Measurements from ENCODE around the gene TENT5C.

Gene TENT5C

DNA sequence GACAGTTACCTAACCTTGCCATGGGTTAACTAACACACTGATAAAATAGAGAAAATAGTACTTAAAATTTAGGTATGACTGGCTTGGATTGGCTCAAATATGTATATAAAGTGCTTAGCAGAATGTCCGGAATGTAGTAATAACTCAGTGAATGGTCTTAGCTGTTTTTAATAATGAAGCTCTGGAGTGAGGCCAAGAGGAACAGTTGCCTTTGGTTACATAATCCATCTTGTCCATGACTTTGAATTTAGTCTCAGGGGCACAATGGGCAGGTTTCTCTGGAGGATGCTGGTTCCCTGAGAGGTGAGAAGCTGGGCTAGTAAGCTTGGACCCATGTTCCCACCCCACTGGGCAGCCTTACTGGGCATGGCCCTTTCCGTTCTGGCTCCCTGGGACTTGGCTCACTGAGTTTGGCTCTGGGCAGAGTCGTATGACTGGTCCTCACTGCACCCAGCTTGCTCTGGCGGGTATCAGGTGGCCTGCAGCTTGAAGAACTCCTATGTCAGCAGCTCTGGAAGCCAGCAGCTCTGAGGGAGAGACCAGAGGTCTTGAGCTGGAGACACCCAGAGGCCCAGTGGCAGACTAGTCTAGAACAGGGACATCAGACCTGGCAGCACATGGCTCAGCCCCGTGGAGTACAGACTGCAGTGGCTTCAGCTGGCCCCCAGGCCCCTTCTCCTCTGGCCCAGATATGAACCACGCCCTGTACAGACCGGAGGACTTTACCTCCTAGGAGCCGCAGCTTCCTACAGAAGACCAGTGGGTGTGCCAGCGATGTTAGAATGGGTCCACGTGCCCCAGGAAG lies 40.4 kb downstream of the TENT5C start:
- Mint-ChIP-seq H3K4me3 (no peak overlapping the region), H3K27me3 (ENCODE audit: low read depth) (peaks cover 9% of the 10 kb centered on the region)

DNA sequence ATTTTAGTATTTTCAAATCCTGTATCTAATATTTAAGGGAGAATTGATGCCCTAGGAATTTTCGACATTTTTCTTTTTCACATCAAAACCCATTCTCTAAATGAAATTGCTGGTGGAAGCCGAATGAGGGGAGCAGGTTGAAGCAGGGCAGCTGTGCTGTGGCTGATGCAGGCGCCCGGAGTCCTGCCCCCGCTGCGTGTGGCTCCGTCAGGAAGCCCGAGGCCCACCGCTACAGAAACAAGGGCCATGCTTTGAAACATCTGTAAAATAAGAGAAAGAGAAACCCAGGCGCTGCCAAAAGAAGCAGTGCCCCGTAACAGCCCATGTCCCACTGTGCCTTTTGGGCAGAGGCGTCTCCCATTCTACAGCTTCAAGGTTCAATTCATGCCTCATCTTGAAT lies 41.1 kb downstream of the TENT5C start:
- Mint-ChIP-seq H3K36me3 (ENCODE audit: low read depth) (no peaks in the 10 kb centered on the region), H3K27me3 (ENCODE audit: low read depth) (peaks cover 9% of the 10 kb centered on the region), H3K4me3 (no peak overlapping the region), H3K27ac (no peak overlapping the region), H3K9me3 (no peaks in the 10 kb centered on the region), H3K4me1 (no peaks in the 10 kb centered on the region)
- no peak for TF ChIP-seq CTCF (IDR thresholded peaks at IDR 0.05; ENCODE audit: unreplicated experiment in 3 of 3)

More for the DNA sequence above, 40.4 kb downstream of the TENT5C start:
- Mint-ChIP-seq H3K4me1 (no peaks in the 10 kb centered on the region), H3K36me3 (ENCODE audit: low read depth) (no peaks in the 10 kb centered on the region), H3K9me3 (no peaks in the 10 kb centered on the region), H3K27ac (no peak overlapping the region)
- TF ChIP-seq CTCF (IDR thresholded peaks at IDR 0.05; ENCODE audit: unreplicated experiment in 3 of 3): no peak

DNA sequence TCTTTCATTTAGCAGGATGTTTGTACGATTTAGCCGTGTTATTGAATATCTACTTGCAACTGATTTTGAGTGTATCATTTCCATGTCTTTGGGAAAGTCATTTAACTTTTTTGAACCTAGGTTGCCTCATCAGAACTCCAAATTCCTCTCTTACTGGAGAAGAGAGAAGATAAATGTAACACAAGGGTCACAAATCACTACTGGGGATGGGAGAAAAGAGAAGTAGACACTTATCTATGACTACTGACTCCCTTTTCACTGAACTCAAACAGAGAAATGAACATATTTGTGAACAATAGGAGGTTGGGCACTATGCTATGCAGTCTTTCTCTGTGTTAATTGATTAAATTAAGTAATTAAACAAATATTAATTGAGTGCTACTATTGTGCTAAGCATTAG lies 42.2 kb downstream of the TENT5C start:
- Mint-ChIP-seq H3K27ac (no peak overlapping the region), H3K4me1 (no peaks in the 10 kb centered on the region), H3K27me3 (ENCODE audit: low read depth) (peaks cover 12% of the 10 kb centered on the region), H3K36me3 (ENCODE audit: low read depth) (no peaks in the 10 kb centered on the region), H3K4me3 (no peak overlapping the region), H3K9me3 (no peaks in the 10 kb centered on the region)
- TF ChIP-seq CTCF (IDR thresholded peaks at IDR 0.05; ENCODE audit: unreplicated experiment in 3 of 3): no peak

DNA sequence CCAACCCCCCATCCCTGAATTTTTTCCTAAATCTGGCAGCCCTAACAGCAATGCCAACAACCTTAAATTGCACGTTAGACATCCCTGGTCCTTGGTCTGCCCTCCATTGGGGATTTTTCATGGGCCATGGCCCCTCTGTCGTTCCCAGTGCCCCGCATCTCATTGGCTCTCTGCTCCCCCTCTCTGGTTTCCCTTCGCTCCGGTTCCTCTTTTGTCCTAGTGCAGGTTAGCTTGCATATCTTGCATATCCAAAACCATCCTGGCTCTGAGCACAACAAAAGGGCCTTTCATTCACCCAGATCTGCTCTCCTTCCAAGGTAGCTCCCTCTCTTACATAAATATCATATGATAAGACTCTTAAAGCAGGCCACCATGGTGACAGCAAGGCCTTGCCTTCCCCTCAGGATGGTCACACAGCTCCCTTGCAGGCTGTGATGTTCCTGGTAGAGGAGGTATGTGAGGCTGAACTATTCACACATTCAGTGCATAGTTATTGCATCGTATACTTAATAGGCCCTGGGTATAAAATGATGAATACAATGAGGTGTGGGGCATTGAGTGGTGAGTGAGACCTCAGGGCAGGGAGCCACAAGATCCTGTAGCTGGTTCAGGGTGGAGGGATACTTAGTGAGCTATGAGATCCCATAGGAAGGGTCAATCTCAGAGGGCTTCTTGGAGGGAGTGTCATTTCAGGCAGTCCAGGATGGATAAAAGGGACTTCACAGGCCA lies 45.2 kb downstream of the TENT5C start:
- no peak for TF ChIP-seq CTCF (IDR thresholded peaks at IDR 0.05; ENCODE audit: unreplicated experiment in 3 of 3)
- H3K9me3 Mint-ChIP-seq: no peaks in the 10 kb centered on the region
- no peaks in the 10 kb centered on the region for H3K4me1 Mint-ChIP-seq
- H3K27ac Mint-ChIP-seq: no peak overlapping the region
- H3K4me3 Mint-ChIP-seq: no peak overlapping the region
- no peaks in the 10 kb centered on the region for H3K36me3 Mint-ChIP-seq (ENCODE audit: low read depth)
- peaks cover 11% of the 10 kb centered on the region for H3K27me3 Mint-ChIP-seq (ENCODE audit: low read depth)

GRCh38 chr1:117651616-117652015 lies 45.8 kb downstream of the TENT5C start:
- Mint-ChIP-seq H3K36me3 (ENCODE audit: low read depth) (no peaks in the 10 kb centered on the region), H3K4me1 (no peaks in the 10 kb centered on the region), H3K9me3 (no peaks in the 10 kb centered on the region), H3K27ac (no peak overlapping the region), H3K27me3 (ENCODE audit: low read depth) (peaks cover 11% of the 10 kb centered on the region), H3K4me3 (no peak overlapping the region)
- TF ChIP-seq CTCF (IDR thresholded peaks at IDR 0.05; ENCODE audit: unreplicated experiment in 3 of 3): no peak
